ENCODE results near the gene AGBL4.

AGBL4 gene

DNA sequence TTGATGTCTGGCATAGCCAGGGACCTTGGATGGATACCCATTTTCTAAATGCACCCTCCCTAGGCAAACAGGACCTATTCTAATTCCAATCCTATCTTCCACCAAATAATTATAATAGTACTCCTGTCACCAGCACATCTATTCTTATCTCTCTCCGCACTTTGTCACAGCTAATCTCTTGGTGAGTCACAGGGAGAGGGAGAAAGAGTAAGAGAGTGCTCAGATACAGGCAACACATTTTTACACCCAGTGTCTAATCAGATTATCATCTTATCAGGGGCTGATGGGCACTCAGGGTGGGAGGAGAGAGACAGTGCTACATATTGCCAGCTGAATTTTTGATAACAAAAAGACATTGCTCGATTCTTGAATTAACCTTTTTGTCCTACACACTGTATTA, 972.1 kb downstream of the AGBL4 start:
- no peak overlapping the region for H2AFZ ChIP-seq (ENCODE audit: low read length)
- no peaks in the 10 kb centered on the region; the same call in 1 of the 2 replicates for H4K20me1 ChIP-seq (ENCODE audit: insufficient read depth, low read length)
- no peak overlapping the region for H3K4me2 ChIP-seq (ENCODE audit: low read length)
- TF ChIP-seq EZH2 (IDR thresholded peaks at IDR 0.05; ENCODE audit: borderline replicate concordance, low read length): no peak
- TF ChIP-seq, protein P1, sequence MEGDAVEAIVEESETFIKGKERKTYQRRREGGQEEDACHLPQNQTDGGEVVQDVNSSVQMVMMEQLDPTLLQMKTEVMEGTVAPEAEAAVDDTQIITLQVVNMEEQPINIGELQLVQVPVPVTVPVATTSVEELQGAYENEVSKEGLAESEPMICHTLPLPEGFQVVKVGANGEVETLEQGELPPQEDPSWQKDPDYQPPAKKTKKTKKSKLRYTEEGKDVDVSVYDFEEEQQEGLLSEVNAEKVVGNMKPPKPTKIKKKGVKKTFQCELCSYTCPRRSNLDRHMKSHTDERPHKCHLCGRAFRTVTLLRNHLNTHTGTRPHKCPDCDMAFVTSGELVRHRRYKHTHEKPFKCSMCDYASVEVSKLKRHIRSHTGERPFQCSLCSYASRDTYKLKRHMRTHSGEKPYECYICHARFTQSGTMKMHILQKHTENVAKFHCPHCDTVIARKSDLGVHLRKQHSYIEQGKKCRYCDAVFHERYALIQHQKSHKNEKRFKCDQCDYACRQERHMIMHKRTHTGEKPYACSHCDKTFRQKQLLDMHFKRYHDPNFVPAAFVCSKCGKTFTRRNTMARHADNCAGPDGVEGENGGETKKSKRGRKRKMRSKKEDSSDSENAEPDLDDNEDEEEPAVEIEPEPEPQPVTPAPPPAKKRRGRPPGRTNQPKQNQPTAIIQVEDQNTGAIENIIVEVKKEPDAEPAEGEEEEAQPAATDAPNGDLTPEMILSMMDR (IDR thresholded peaks at IDR 0.05; ENCODE audit: low read length): no peak
- no peaks in the 10 kb centered on the region for H3K36me3 ChIP-seq (ENCODE audit: insufficient read depth, low read length)
- no peaks in the 10 kb centered on the region for H3K4me1 ChIP-seq (ENCODE audit: insufficient read depth, low read length, severe bottlenecking)
- no peaks in the 10 kb centered on the region for H3K27me3 ChIP-seq (ENCODE audit: insufficient read depth, low read length)
- H3K27ac ChIP-seq (ENCODE audit: low read depth, low read length, poor library complexity, severe bottlenecking): no peak overlapping the region
- no peaks in the 10 kb centered on the region for H3K79me2 ChIP-seq (ENCODE audit: insufficient read depth, low read length)
- no peaks in the 10 kb centered on the region for H3K9me3 ChIP-seq (ENCODE audit: low read length)
- no peak overlapping the region for H3K9ac ChIP-seq (ENCODE audit: low read length)
- no peak overlapping the region for H3K4me3 ChIP-seq (ENCODE audit: low read depth, low read length, poor library complexity, severe bottlenecking)
- H3F3A ChIP-seq (ENCODE audit: insufficient read depth, low read length): no peaks in the 10 kb centered on the region
- H3K9me2 ChIP-seq (ENCODE audit: low read depth, low read length): no peaks in the 10 kb centered on the region

GRCh38 chr1:49050041-49050440, 973.7 kb downstream of the AGBL4 start:
- Histone ChIP-seq H3K4me1 (ENCODE audit: insufficient read depth, low read length, severe bottlenecking) (no peaks in the 10 kb centered on the region), H4K20me1 (ENCODE audit: insufficient read depth, low read length) (no peaks in the 10 kb centered on the region; the same call in 1 of the 2 replicates), H3K4me3 (ENCODE audit: low read depth, low read length, poor library complexity, severe bottlenecking) (no peak overlapping the region), H3K27ac (ENCODE audit: low read depth, low read length, poor library complexity, severe bottlenecking) (no peak overlapping the region), H3F3A (ENCODE audit: insufficient read depth, low read length) (no peaks in the 10 kb centered on the region), H3K27me3 (ENCODE audit: insufficient read depth, low read length) (no peaks in the 10 kb centered on the region), H3K9ac (ENCODE audit: low read length) (no peak overlapping the region), H3K79me2 (ENCODE audit: insufficient read depth, low read length) (no peaks in the 10 kb centered on the region), H3K36me3 (ENCODE audit: insufficient read depth, low read length) (no peaks in the 10 kb centered on the region), H3K9me2 (ENCODE audit: low read depth, low read length) (no peaks in the 10 kb centered on the region), H3K4me2 (ENCODE audit: low read length) (no peak overlapping the region), H3K9me3 (ENCODE audit: low read length) (no peaks in the 10 kb centered on the region), H2AFZ (ENCODE audit: low read length) (no peak overlapping the region)
- TF ChIP-seq, protein P1 (IDR thresholded peaks at IDR 0.05; ENCODE audit: low read length): no peak
- no peak for TF ChIP-seq EZH2 (IDR thresholded peaks at IDR 0.05; ENCODE audit: borderline replicate concordance, low read length)

DNA sequence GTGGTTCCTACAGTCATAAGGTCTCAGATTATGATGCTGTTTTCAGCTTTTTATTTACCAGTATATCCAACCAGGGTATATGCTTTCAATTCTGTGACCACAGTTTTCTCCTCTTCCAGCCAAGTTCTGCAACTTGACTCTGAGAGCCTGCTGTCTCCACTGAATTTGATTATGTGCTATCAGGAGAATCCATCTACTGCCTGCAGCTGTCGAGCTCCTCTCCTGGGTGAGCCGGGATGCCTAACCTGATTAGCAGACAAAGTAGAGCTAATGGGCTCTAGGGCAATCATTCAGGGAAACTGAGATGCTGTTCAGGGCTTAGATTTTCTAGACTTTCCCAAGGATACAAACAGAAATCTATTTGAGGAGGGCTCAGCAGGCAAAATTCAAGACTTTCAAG, 975.6 kb downstream of the AGBL4 start:
- Histone ChIP-seq H4K20me1 (ENCODE audit: insufficient read depth, low read length) (no peaks in the 10 kb centered on the region), H3K36me3 (ENCODE audit: insufficient read depth, low read length) (no peaks in the 10 kb centered on the region), H3F3A (ENCODE audit: insufficient read depth, low read length) (no peaks in the 10 kb centered on the region), H3K27me3 (ENCODE audit: insufficient read depth, low read length) (no peaks in the 10 kb centered on the region), H3K27ac (ENCODE audit: low read depth, low read length, poor library complexity, severe bottlenecking) (no peak overlapping the region), H3K4me2 (ENCODE audit: low read length) (no peak overlapping the region), H3K4me1 (ENCODE audit: insufficient read depth, low read length, severe bottlenecking) (no peaks in the 10 kb centered on the region), H3K9me2 (ENCODE audit: low read depth, low read length) (no peaks in the 10 kb centered on the region), H3K9ac (ENCODE audit: low read length) (no peak overlapping the region), H3K4me3 (ENCODE audit: low read depth, low read length, poor library complexity, severe bottlenecking) (no peak overlapping the region), H3K9me3 (ENCODE audit: low read length) (no peaks in the 10 kb centered on the region), H2AFZ (ENCODE audit: low read length) (no peak overlapping the region), H3K79me2 (ENCODE audit: insufficient read depth, low read length) (no peaks in the 10 kb centered on the region)
- TF ChIP-seq EZH2 (IDR thresholded peaks at IDR 0.05; ENCODE audit: borderline replicate concordance, low read length): no peak
- TF ChIP-seq, protein P1 (IDR thresholded peaks at IDR 0.05; ENCODE audit: low read length): no peak

All from OCI-LY1 (cell line).